Esophagus (tissue), 2 donors: ENCODE measurements around the gene LDB3. TPM values are rescaled to one million over a fixed set of nuclear protein-coding genes. Genes with fewer than 3 reads are reported as not detected.

Source experiments
- H3K27ac ChIP-seq, 2 donors: one replicate each; pipeline ENCODE4 v1.5.1; 2013; ENCODE audit warnings: low read depth in 2 of 2, mild to moderate bottlenecking in 2 of 2, inconsistent platforms in 1 of 2, low read length in 1 of 2, moderate library complexity in 1 of 2
- H3K27me3 ChIP-seq, 2 donors: one replicate each; pipeline ENCODE4 v1.6.1; 2013; ENCODE audit warnings: low read length in 2 of 2, control low read depth in 1 of 2, mild to moderate bottlenecking in 1 of 2; ENCODE audit not compliant: insufficient read depth in 2 of 2, control insufficient read depth in 1 of 2
- H3K36me3 ChIP-seq, 2 donors: one replicate each; pipeline ENCODE4 v1.6.1; 2013; ENCODE audit warnings: low read length in 1 of 2; ENCODE audit not compliant: control insufficient read depth in 2 of 2, insufficient read depth in 2 of 2
- H3K4me1 ChIP-seq, 2 donors: one replicate each; pipeline ENCODE4 v1.6.1; 2013; ENCODE audit warnings: low read length in 1 of 2; ENCODE audit not compliant: control insufficient read depth in 2 of 2, insufficient read depth in 2 of 2
- H3K4me3 ChIP-seq, 2 donors: one replicate each; pipeline ENCODE4 v1.5.1; 2013; ENCODE audit warnings: low read length in 2 of 2, mild to moderate bottlenecking in 2 of 2, low read depth in 1 of 2, moderate library complexity in 1 of 2
- H3K9me3 ChIP-seq, 2 donors: one replicate each; pipeline ENCODE4 v1.6.1; 2013; ENCODE audit warnings: mild to moderate bottlenecking in 2 of 2, low read depth in 1 of 2, low read length in 1 of 2, moderate library complexity in 1 of 2; ENCODE audit not compliant: control insufficient read depth in 2 of 2, insufficient read depth in 1 of 2
- WGBS, 2 donors: extraction: QIAGEN DNeasy Blood & Tissue Kit; methylation state at CpG; one replicate each; pipeline ENCODE4 v1.1.7; 2013; 5-methylcytosine and 5-hydroxymethylcytosine counted together
- polyA plus RNA-seq, 2 donors: library from polyadenylated mRNA; stranded (reverse); fragments of 200-250 nt; gene quantifications; one replicate each; pipeline ENCODE4 v1.2.3, GENCODE V29; 2013
- donor health status: healthy with polysubstance abuse.
- donor health status: Bipolar disorder and iron deficiency.

Gene LDB3
- polyA plus RNA-seq, 2 donors = 1.4 to 2.4 TPM

- Histone ChIP-seq H3K4me3 (no peak overlapping the region), H3K9me3 (no peaks in the 10 kb centered on the region), H3K27ac (no peak overlapping the region), H3K27me3 (no peaks in the 10 kb centered on the region), H3K4me1 (peaks cover 0 to 8% of the 10 kb centered on the region in 2 donors), H3K36me3 (no peaks in the 10 kb centered on the region)
- WGBS, 2 donors = 91% methylated on average over 8 of the region's 8 CpGs
Observed at GRCh38 chr10:86657011-86657395, 11.3 kb upstream of the LDB3 start.

- Histone ChIP-seq H3K4me3 (no peak overlapping the region), H3K4me1 (peaks cover 0 to 9% of the 10 kb centered on the region in 2 donors), H3K9me3 (no peaks in the 10 kb centered on the region), H3K36me3 (no peaks in the 10 kb centered on the region), H3K27me3 (no peaks in the 10 kb centered on the region), H3K27ac (no peak overlapping the region)
- 74 to 80% methylated on average over 19 of the region's 19 CpGs for WGBS, 2 donors
Observed at GRCh38 chr10:86657396-86658011, 10.8 kb upstream of the LDB3 start.

GRCh38 chr10:86658261-86658741 lies 10.0 kb upstream of the LDB3 start:
- no peaks in the 10 kb centered on the region for H3K27me3 ChIP-seq
- peaks cover 0 to 9% of the 10 kb centered on the region in 2 donors for H3K4me1 ChIP-seq
- WGBS, 2 donors = 83 to 89% methylated on average over 12 of the region's 12 CpGs
- no peaks in the 10 kb centered on the region for H3K36me3 ChIP-seq
- H3K27ac ChIP-seq = no peak overlapping the region
- no peak overlapping the region for H3K4me3 ChIP-seq
- no peaks in the 10 kb centered on the region for H3K9me3 ChIP-seq

GRCh38 chr10:86658751-86659150 lies 9.6 kb upstream of the LDB3 start:
- 55 to 65% methylated on average over 3 of the region's 3 CpGs for WGBS, 2 donors
- no peak overlapping the region for H3K27ac ChIP-seq
- H3K4me3 ChIP-seq = no peak overlapping the region
- peaks cover 0 to 9% of the 10 kb centered on the region in 2 donors for H3K4me1 ChIP-seq
- H3K27me3 ChIP-seq = no peaks in the 10 kb centered on the region
- no peaks in the 10 kb centered on the region for H3K36me3 ChIP-seq
- no peaks in the 10 kb centered on the region for H3K9me3 ChIP-seq

- H3K36me3 ChIP-seq = no peaks in the 10 kb centered on the region
- H3K9me3 ChIP-seq = no peaks in the 10 kb centered on the region
- WGBS, 2 donors = 89 to 91% methylated on average over 19 of the region's 19 CpGs
- no peak overlapping the region for H3K4me3 ChIP-seq
- H3K27me3 ChIP-seq = no peaks in the 10 kb centered on the region
- peaks cover 0 to 9% of the 10 kb centered on the region in 2 donors for H3K4me1 ChIP-seq
- no peak overlapping the region for H3K27ac ChIP-seq
Observed at GRCh38 chr10:86659161-86659691, 9.1 kb upstream of the LDB3 start.

- H3K9me3 ChIP-seq = no peaks in the 10 kb centered on the region
- no peaks in the 10 kb centered on the region for H3K36me3 ChIP-seq
- no peaks in the 10 kb centered on the region for H3K27me3 ChIP-seq
- 91 to 96% methylated on average over 17 of the region's 17 CpGs for WGBS, 2 donors
- no peak overlapping the region for H3K4me3 ChIP-seq
- no peak overlapping the region for H3K27ac ChIP-seq
- H3K4me1 ChIP-seq = peaks cover 0 to 9% of the 10 kb centered on the region in 2 donors
Observed at GRCh38 chr10:86659721-86660453, 8.4 kb upstream of the LDB3 start.

GRCh38 chr10:86661161-86662025 lies 6.9 kb upstream of the LDB3 start:
- H3K36me3 ChIP-seq = no peaks in the 10 kb centered on the region
- no peak overlapping the region for H3K4me3 ChIP-seq
- peaks cover 0 to 9% of the 10 kb centered on the region in 2 donors for H3K4me1 ChIP-seq
- H3K9me3 ChIP-seq = no peaks in the 10 kb centered on the region
- H3K27me3 ChIP-seq = no peaks in the 10 kb centered on the region
- H3K27ac ChIP-seq = peak overlapping the region in 1 of 2 donors; percentile 11
- 52 to 60% methylated on average over 17 of the region's 17 CpGs for WGBS, 2 donors

GRCh38 chr10:86662186-86663045 lies 5.9 kb upstream of the LDB3 start:
- 88 to 91% methylated on average over 19 of the region's 19 CpGs for WGBS, 2 donors

GRCh38 chr10:86663046-86663345 lies 5.3 kb upstream of the LDB3 start:
- Histone ChIP-seq H3K4me3 (no peak overlapping the region), H3K4me1 (peaks cover 0 to 10% of the 10 kb centered on the region in 2 donors), H3K27me3 (no peaks in the 10 kb centered on the region), H3K36me3 (no peaks in the 10 kb centered on the region), H3K27ac (no peak overlapping the region), H3K9me3 (no peaks in the 10 kb centered on the region)
- WGBS, 2 donors = 93 to 95% methylated on average over 8 of the region's 8 CpGs

More at GRCh38 chr10:86662186-86663045, 5.9 kb upstream of the LDB3 start:
- H3K36me3 ChIP-seq = no peaks in the 10 kb centered on the region
- no peaks in the 10 kb centered on the region for H3K9me3 ChIP-seq
- no peak overlapping the region for H3K4me3 ChIP-seq
- no peak overlapping the region for H3K27ac ChIP-seq
- H3K27me3 ChIP-seq = no peaks in the 10 kb centered on the region
- peaks cover 0 to 9% of the 10 kb centered on the region in 2 donors for H3K4me1 ChIP-seq
